Measurements from ENCODE around the gene TEDDM1.

DNA sequence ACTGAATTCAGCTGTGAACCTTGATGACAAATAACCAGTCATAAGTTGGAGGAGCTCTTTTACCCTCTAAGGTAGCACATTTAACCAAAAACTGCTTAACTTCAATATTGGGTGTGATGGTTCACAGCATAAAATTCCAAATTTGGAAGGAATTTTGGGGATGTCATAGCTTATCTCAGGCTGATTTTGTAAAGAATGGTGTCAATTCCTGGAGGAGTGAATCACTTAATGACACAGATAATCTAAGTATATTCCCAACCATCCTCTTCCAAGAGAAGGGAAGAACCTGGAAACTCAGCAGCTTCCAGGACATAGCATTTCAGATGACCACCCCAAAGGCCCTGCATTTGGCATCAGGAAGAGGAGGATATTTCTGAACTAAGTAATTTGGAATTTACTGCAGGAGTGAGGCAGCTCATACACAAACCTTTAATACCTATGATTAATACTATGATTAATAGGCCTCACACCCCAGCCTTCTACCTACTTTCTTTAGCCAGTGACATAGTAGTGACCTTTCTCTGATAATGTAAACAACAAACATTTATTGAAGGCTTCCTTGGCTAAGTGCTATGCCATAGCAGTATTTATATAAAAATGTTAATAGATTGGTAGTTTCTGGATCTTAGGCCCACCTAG lies 23.4 kb downstream of the TEDDM1 start:
- TF ChIP-seq, protein P1, sequence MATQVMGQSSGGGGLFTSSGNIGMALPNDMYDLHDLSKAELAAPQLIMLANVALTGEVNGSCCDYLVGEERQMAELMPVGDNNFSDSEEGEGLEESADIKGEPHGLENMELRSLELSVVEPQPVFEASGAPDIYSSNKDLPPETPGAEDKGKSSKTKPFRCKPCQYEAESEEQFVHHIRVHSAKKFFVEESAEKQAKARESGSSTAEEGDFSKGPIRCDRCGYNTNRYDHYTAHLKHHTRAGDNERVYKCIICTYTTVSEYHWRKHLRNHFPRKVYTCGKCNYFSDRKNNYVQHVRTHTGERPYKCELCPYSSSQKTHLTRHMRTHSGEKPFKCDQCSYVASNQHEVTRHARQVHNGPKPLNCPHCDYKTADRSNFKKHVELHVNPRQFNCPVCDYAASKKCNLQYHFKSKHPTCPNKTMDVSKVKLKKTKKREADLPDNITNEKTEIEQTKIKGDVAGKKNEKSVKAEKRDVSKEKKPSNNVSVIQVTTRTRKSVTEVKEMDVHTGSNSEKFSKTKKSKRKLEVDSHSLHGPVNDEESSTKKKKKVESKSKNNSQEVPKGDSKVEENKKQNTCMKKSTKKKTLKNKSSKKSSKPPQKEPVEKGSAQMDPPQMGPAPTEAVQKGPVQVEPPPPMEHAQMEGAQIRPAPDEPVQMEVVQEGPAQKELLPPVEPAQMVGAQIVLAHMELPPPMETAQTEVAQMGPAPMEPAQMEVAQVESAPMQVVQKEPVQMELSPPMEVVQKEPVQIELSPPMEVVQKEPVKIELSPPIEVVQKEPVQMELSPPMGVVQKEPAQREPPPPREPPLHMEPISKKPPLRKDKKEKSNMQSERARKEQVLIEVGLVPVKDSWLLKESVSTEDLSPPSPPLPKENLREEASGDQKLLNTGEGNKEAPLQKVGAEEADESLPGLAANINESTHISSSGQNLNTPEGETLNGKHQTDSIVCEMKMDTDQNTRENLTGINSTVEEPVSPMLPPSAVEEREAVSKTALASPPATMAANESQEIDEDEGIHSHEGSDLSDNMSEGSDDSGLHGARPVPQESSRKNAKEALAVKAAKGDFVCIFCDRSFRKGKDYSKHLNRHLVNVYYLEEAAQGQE (IDR thresholded peaks at IDR 0.05): no peak
- TF ChIP-seq, protein P2, sequence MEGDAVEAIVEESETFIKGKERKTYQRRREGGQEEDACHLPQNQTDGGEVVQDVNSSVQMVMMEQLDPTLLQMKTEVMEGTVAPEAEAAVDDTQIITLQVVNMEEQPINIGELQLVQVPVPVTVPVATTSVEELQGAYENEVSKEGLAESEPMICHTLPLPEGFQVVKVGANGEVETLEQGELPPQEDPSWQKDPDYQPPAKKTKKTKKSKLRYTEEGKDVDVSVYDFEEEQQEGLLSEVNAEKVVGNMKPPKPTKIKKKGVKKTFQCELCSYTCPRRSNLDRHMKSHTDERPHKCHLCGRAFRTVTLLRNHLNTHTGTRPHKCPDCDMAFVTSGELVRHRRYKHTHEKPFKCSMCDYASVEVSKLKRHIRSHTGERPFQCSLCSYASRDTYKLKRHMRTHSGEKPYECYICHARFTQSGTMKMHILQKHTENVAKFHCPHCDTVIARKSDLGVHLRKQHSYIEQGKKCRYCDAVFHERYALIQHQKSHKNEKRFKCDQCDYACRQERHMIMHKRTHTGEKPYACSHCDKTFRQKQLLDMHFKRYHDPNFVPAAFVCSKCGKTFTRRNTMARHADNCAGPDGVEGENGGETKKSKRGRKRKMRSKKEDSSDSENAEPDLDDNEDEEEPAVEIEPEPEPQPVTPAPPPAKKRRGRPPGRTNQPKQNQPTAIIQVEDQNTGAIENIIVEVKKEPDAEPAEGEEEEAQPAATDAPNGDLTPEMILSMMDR (IDR thresholded peaks at IDR 0.05; ENCODE audit: low read depth, low read length, missing input control): no peak
- TF ChIP-seq SP1 (IDR thresholded peaks at IDR 0.05) (no peak), YY1 (IDR thresholded peaks at IDR 0.05) (no peak), RAD21 (IDR thresholded peaks at IDR 0.05) (no peak)
- TF ChIP-seq, protein P3, sequence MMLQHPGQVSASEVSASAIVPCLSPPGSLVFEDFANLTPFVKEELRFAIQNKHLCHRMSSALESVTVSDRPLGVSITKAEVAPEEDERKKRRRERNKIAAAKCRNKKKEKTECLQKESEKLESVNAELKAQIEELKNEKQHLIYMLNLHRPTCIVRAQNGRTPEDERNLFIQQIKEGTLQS (IDR thresholded peaks at IDR 0.05): no peak
